ENCODE results near the gene NKD1. TPM values are rescaled to one million over a fixed set of nuclear protein-coding genes. Genes with fewer than 3 reads are reported as not detected.

The NKD1 gene
- total RNA-seq, 1 donor from 2014 or later: 0.33 TPM

- Histone ChIP-seq H3K4me3 (ENCODE audit: low read depth, low read length) (no peak overlapping the region), H3K36me3 (ENCODE audit: control insufficient read depth, insufficient read depth, low read length) (no peaks in the 10 kb centered on the region), H3K27me3 (ENCODE audit: control insufficient read depth, insufficient read depth, low read length) (no peaks in the 10 kb centered on the region)
- no peak for TF ChIP-seq CTCF (IDR thresholded peaks at IDR 0.05; ENCODE audit: insufficient read depth, low read length, poor library complexity, severe bottlenecking)
- no peak for DNase-seq (ENCODE audit: low read depth)
Observed at GRCh38 chr16:50596762-50597450, 48.7 kb downstream of the NKD1 start.

- Histone ChIP-seq H3K27me3 (ENCODE audit: control insufficient read depth, insufficient read depth, low read length) (no peaks in the 10 kb centered on the region), H3K4me3 (ENCODE audit: low read depth, low read length) (no peak overlapping the region), H3K36me3 (ENCODE audit: control insufficient read depth, insufficient read depth, low read length) (no peaks in the 10 kb centered on the region)
- no peak for DNase-seq (ENCODE audit: low read depth)
- TF ChIP-seq CTCF (IDR thresholded peaks at IDR 0.05; ENCODE audit: insufficient read depth, low read length, poor library complexity, severe bottlenecking): no peak
Observed at GRCh38 chr16:50597563-50598255, 49.5 kb downstream of the NKD1 start.

GRCh38 chr16:50598256-50598894 is 50.2 kb downstream of the NKD1 start:
- no peaks in the 10 kb centered on the region for H3K27me3 ChIP-seq (ENCODE audit: control insufficient read depth, insufficient read depth, low read length)
- no peak for DNase-seq (ENCODE audit: low read depth)
- no peak for TF ChIP-seq CTCF (IDR thresholded peaks at IDR 0.05; ENCODE audit: insufficient read depth, low read length, poor library complexity, severe bottlenecking)
- no peak overlapping the region for H3K4me3 ChIP-seq (ENCODE audit: low read depth, low read length)
- H3K36me3 ChIP-seq (ENCODE audit: control insufficient read depth, insufficient read depth, low read length): no peaks in the 10 kb centered on the region

- DNase-seq (ENCODE audit: low read depth): no peak
- no peak for TF ChIP-seq CTCF (IDR thresholded peaks at IDR 0.05; ENCODE audit: insufficient read depth, low read length, poor library complexity, severe bottlenecking)
- H3K4me3 ChIP-seq (ENCODE audit: low read depth, low read length): no peak overlapping the region
- no peaks in the 10 kb centered on the region for H3K27me3 ChIP-seq (ENCODE audit: control insufficient read depth, insufficient read depth, low read length)
- H3K36me3 ChIP-seq (ENCODE audit: control insufficient read depth, insufficient read depth, low read length): no peaks in the 10 kb centered on the region
Observed at GRCh38 chr16:50598936-50599361, 50.8 kb downstream of the NKD1 start.

GRCh38 chr16:50599494-50599893 is 51.3 kb downstream of the NKD1 start:
- no peak for TF ChIP-seq CTCF (IDR thresholded peaks at IDR 0.05; ENCODE audit: insufficient read depth, low read length, poor library complexity, severe bottlenecking)
- DNase-seq (ENCODE audit: low read depth): no peak
- H3K4me3 ChIP-seq (ENCODE audit: low read depth, low read length): no peak overlapping the region
- no peaks in the 10 kb centered on the region for H3K36me3 ChIP-seq (ENCODE audit: control insufficient read depth, insufficient read depth, low read length)
- no peaks in the 10 kb centered on the region for H3K27me3 ChIP-seq (ENCODE audit: control insufficient read depth, insufficient read depth, low read length)
